Fibroblast of upper back skin (primary cell): ENCODE results near the gene SPTBN5.

Experiments
- DNase-seq: peaks from one replicate; pipeline ENCODE4 v3.0.0-alpha.2; 2013

SPTBN5 gene

DNA sequence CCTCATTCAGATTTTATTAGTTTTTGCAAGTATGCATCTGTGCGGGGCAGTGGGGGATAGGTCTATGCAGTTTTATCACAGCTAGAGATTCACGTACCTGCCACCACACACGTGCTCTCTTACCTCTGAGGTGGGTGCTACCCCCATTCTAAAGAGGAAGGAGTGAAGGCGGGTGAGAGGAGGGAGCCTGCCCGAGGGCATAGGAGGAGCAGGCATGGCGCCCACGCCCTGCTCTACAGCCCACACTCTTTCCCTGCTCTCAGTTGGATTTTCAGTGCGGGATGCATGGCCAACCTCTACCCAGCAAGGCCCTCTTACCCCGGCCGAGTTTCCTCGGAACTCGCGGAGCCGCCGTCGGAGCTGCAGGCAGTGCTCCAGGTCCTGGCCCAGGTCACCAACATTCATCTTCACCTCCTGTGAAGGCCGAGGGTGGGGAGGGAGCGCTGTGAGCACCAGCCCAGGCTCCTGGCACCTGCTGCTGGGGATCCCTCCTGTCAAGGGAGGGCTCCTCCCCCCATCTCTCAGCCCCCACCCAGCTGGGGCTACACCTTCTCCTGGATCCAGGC is 28.3 kb downstream of the SPTBN5 start:
- DNase-seq: no peak

DNA sequence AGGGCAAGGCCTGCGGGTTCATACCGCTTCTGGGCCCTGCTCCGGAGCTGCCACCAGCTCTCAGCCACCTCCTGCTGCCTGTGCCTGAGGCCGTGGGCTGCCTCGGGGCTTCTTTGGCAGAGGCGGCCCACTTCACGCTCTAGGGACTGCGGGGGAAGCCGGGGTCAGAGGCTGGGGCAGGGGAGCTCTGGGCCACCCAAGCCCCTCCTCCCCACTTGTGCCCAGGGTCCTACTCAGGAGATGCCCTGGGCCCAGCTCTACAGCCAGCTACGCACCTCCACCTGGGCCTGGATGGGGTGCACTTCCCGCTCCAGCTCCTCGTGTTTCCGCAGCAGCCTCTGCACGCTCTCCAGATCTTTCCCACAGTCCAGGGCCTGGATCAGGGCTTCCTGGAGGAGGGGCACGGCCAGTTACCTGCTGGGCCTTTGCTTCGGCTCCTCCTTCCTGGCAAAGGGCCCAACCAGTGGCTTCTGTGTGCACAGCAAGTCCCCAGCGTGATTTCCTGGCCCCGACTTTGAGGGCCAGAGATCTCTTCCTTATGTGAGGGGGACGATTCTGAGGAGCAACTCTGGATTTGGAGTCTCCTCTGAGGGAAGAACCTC is 31.2 kb downstream of the SPTBN5 start:
- DNase-seq: no peak

DNA sequence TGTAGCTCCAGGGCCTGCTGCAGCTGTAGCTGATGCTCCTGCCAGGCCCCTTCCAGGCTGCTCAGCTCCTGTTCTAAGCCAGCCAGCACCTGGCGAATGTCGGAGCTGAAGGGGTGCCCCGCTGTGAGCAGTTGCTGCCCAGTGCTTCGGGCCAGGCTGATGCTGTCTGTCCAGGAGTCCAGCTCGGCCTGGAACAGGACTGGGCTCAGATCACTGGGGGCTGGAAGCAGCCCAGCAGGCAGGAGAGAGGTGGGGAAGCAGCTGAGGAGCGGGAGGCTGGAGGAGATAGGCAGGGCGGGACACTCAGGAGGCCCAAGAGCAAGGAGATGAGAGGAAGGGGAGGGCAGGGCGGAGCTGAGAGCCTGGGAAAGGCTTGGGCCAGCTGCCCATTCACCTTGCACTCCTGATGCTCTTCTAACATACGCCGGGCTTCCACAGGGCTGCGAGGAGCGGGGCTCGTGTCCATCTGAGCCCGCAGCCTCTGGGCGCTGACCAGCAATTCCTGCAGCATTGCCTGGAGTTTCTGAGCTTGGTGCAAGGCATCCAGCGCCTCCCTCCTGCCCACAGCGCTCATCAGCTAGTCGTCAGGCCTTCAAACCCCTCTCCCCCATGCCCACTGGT is 32.0 kb downstream of the SPTBN5 start:
- DNase-seq: no peak

- no peak for DNase-seq
Observed at GRCh38 chr15:41860049-41860828, 33.6 kb downstream of the SPTBN5 start.

- no peak for DNase-seq
Observed at GRCh38 chr15:41858756-41859155, 35.1 kb downstream of the SPTBN5 start.

GRCh38 chr15:41857316-41857715 is 36.5 kb downstream of the SPTBN5 start:
- DNase-seq: no peak

DNA sequence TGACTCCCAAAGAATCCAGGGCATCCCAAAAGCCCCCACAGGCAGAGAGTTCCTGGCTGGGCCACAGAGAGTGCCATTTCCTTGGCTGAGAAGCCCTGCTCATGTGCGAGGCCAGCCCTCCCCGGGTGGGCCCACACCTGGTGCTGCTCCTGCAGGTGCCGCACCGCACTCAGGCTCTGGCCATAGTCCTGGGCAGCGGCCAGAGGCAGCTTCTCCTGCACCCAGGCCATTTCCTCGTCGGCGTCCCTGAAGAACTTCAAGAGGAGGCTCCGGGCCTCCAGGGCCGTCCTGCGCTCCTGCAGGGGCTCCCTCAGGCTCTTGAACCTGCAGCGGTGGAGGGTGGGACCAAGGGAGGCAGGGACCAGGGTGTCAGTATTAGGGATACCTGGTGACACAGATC is 37.1 kb downstream of the SPTBN5 start:
- DNase-seq: no peak

- DNase-seq: no peak
Observed at GRCh38 chr15:41856262-41856661, 37.6 kb downstream of the SPTBN5 start.

DNA sequence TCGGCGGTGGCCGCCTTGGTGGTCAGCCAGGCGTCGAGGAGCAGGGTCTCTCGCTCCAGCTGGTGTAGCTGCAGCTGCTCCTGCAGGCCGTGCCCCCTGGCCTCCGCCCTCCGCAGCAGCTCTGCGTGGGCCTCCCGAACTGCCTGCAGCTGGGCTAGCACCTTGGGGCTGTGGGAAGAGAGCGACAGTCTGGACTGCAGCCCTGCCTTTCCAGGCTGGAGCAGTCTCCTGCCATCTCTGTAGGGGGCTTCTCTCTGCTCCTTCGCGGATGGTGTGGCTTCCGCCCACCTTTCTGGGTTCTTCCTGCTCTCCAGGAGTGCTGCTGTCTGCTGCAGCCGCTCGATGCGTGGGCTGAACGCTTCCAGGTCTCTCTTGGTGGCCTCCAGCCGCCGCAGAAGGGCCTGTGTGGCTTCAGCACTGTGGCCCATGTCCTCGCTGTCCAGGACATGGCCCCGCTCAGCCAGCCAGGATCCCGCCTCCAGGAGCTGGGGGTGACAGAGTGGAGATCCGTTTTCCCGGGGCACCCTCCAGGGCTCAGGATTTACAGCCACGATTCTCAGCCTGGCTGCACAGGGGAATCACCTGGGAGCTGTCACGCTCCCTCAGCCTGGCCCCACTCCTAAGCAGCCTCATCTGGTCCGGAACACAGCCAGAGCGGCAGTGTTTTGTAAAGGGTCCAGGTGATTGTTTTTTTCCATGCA is 38.4 kb downstream of the SPTBN5 start:
- DNase-seq: no peak

DNA sequence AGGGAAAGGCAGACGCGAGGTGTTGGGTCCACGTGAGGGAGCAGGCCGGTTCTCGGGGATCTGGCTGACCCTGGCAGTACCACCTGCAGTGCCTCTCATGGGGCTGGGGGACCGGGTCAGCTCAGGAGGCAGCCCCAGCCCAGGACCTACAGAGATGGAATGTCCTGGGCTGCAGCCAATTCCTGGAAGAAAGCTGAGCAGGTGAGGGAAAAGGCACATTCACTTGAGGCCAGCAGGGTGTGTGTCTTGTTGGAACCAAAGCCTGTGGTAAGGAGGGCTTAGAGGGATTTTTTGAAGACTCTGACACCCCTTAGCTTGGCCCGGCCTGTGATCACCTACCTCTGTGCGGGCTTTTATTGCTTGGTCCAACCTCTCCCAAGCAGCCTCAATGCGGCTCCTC is 39.4 kb downstream of the SPTBN5 start:
- no peak for DNase-seq

GRCh38 chr15:41853831-41854230 is 40.0 kb downstream of the SPTBN5 start:
- DNase-seq: no peak

DNA sequence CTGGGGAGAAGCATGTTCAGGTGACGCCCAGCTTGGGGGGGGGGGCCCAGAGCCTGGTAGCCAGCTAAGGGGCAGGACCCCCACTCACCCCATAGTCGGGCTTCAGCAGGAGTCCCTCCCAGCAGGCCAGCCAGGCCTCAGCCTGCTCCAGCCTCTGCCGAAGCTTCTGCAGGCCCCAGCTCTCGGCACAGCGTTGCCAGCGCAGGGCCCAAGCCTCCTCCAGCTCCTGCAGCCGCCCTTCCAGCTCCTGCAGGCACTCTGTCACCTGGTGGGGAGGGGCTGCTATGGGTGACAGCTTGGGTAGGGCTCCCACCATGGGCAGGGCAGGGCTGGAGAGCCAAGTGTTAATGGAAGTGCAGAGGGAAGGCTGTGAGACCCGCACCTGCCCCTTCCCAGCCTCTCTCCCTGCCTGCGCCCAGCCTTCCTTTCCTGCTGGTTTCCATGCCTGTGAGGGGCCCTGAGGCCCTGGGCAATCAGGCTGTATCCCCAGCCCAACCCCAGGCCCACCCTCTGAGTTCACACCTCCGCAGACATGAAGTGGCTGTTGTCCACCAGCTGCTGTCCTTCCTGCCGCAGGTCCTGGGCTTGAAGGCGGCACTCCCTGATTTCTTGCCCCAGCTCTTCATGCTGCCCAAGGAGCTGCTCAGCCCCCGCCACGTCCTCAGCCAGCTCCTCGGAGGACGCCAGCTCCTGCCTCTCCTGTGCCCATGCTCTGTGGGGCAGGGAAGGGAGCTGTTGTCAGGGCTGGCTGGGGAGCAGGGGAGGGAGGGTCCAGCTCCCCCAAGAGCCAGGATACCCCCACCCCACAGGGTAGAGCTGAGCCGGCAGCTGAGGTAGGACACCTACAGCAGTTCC is 40.9 kb downstream of the SPTBN5 start:
- no peak for DNase-seq

- DNase-seq: no peak
Observed at GRCh38 chr15:41851755-41852370, 42.0 kb downstream of the SPTBN5 start.

GRCh38 chr15:41851167-41851523 is 42.7 kb downstream of the SPTBN5 start:
- no peak for DNase-seq

DNA sequence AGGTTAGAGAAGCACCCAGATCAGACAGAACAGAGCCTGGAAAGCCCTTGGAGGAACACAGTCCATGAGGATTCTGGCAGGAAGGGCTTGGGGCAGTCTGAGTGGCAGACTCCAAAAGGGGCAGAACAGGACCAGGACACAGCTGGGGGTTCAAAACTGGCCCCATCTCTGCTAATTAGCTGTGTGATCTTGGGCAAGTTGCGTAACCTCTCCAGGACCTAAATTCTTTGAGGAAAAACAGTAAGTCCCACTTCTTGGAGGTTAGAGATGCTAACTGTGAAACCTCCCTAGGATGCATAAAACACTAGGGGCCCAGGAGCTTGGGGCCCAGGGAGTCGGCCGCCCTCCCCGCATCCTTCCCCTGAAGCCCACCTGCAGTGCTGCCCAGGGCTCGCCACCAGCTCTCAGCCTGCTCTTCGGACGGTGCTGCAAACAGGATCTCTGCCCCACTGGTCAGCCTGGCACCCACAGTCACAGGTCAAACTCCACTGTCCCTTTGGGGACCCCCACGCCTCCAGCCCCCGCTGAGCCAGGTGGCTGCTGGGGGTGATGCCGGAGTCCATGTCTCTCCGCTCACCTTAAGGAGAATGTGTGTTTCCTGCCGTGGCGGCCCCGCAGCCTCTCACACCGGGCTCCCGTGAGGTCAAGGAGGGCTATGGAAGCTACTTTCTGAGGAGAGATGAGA is 43.2 kb downstream of the SPTBN5 start:
- DNase-seq: no peak

DNA sequence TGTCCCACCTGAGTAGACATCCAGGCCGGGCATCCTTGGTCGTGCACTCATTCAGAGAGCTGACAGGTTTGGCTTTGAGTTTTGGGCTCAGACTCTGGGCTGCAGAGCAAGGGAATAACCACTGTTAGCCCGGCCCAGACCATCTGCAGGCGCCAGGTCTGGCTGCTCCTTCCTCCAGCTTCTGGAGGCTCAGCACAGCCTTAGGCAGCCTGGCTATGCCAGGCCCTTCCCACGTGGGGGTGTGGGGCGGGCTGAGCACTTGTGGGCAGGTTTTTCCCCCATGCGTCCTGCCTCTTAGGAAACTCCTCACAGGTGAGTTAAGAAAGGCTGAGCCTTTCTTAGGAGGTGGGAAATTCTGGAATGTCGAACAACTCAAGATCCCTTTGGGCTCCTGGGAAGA is 44.0 kb downstream of the SPTBN5 start:
- no peak for DNase-seq

DNA sequence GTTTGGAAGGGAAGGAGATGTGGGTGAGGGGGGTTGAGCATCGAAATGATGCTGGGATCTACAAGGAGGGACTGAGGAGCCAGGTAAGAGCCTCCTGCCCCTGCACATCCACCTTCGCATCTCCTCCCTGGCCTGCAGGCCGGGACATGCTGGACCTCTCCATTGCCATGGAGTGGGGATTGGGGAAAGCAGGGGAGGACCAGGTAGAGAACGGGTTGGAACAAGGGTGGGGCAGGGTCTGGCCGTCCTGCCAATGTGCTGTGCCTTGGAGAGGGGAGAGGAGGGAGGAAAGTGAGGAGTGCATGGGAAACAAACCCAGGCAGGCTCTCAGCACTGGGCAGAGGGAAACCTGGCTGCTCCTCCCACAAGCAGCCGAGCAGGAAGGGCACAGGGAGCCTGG is 44.6 kb downstream of the SPTBN5 start:
- DNase-seq: no peak

DNA sequence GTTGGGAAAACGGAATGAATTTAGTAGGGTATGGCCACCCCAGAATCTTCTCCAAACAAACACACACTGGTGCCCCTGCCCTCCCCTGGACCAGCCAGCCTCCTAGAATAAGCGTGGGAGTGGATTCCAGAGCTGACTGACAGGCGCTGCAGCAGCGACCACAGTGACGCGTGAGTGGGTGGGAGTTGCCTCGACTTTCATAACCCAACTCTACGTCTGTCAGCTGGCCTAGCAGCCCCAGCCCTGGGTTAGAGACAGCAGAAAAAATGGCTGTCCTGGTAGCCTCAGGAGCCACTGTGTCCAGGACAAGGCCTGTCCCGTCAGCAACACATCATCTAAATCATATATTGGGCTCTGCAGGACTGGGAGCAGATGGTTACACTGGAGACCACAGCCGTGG is 45.2 kb downstream of the SPTBN5 start:
- no peak for DNase-seq

DNA sequence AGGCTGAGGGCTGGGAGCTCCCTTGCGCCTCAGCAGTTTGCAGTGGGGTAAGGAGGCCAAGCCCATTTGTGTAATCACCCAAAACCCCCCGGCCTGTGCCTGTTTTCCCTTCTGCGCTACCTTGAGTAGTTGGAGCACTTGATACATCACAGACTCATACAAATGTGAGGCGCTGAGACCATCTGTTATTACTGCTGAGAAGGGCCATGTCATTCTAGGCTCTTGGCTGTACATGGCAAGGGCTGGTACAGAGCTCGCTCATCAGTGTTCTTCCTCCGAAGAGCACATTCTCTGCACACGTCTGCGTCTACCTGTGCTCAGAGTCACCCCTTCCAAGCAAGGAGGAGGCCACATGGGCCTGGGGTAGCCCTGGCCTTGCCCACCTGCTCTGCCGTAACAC is 45.9 kb downstream of the SPTBN5 start:
- DNase-seq: no peak

GRCh38 chr15:41847206-41847605 is 46.6 kb downstream of the SPTBN5 start:
- no peak for DNase-seq

- DNase-seq: no peak
Observed at GRCh38 chr15:41844814-41845213, 49.0 kb downstream of the SPTBN5 start.
